Measurements from ENCODE around the gene RENBP. TPM values are rescaled to one million over a fixed set of nuclear protein-coding genes. Genes with fewer than 3 reads are reported as not detected.
A peak's percentile ranks its signal among the peaks of the same experiment; 100 is the strongest.

RENBP gene
- polyA plus RNA-seq, 3 donors, result 2.7 to 125 (median 3.8) TPM

GRCh38 chrX:153886915-153887314, 57.5 kb downstream of the RENBP start:
- Histone ChIP-seq H3K27me3 (ENCODE audit: control insufficient read depth in 2 of 2, insufficient read depth in 2 of 2, low read length in 2 of 2) (peaks cover 36 to 68% of the 10 kb centered on the region in 2 donors), H3K4me3 (replicated peaks in 1 of 3; ENCODE audit: low read depth in 2 of 3, low read length in 3 of 3) (no peak overlapping the region), H4K20me1 (ENCODE audit: insufficient read depth, low read length) (no peaks in the 10 kb centered on the region), H3K9me3 (replicated peaks in 1 of 2; ENCODE audit: control insufficient read depth in 1 of 2, insufficient read depth in 1 of 2, low read length in 2 of 2) (peaks cover 0 to 28% of the 10 kb centered on the region in 2 donors), H3K9ac (ENCODE audit: insufficient read depth, low read length, poor library complexity, severe bottlenecking) (no peak overlapping the region), H3K4me2 (replicated peaks; ENCODE audit: extremely low read depth, low read length, poor library complexity, severe bottlenecking) (no peak overlapping the region), H3K36me3 (replicated peaks in 1 of 2; ENCODE audit: control insufficient read depth in 1 of 2, insufficient read depth in 2 of 2, low read length in 2 of 2) (no peaks in the 10 kb centered on the region), H2AFZ (ENCODE audit: insufficient read depth, low read depth, low read length, poor library complexity, severe bottlenecking) (no peak overlapping the region), H3K79me2 (ENCODE audit: insufficient read depth, low read length) (no peaks in the 10 kb centered on the region), H3K4me1 (ENCODE audit: control insufficient read depth in 1 of 2, insufficient read depth in 2 of 2, low read length in 2 of 2) (peaks cover 5 to 8% of the 10 kb centered on the region in 2 donors), H3K27ac (ENCODE audit: low read depth in 1 of 2, low read length in 2 of 2) (no peak overlapping the region)
- Mint-ChIP-seq H3K4me3 (no peak overlapping the region), H3K9me3 (peaks cover 0 to 18% (median 7%) of the 10 kb centered on the region in 7 donors), H3K4me1 (peaks cover 1% of the 10 kb centered on the region), H3K36me3 (no peaks in the 10 kb centered on the region), H3K27me3 (ENCODE audit: low read depth in 3 of 3) (peaks cover 45 to 87% (median 80%) of the 10 kb centered on the region in 3 donors), H3K27ac (peak overlapping the region in 2 of 7 donors; percentile 73 to 77)
- 44% methylated on average over 7 of the region's 13 CpGs for WGBS (ENCODE audit: insufficient coverage)
- no peak for DNase-seq
- no peak for TF ChIP-seq CTCF (IDR thresholded peaks at IDR 0.05)
- intact Hi-C loops (cut with micrococcal nuclease), result no loop called here

GRCh38 chrX:153885968-153886903, 58.2 kb downstream of the RENBP start, which contains the start of gene L1CAM:
Gene L1CAM, minus strand, starts transcription at chrX:153886173. Its CDS starts 10,337 bp downstream, at chrX:153875836.
- peaks cover 0 to 18% (median 7%) of the 10 kb centered on the region in 7 donors for H3K9me3 Mint-ChIP-seq
- Histone ChIP-seq H4K20me1 (ENCODE audit: insufficient read depth, low read length) (no peaks in the 10 kb centered on the region), H3K9me3 (replicated peaks in 1 of 2; ENCODE audit: control insufficient read depth in 1 of 2, insufficient read depth in 1 of 2, low read length in 2 of 2) (peaks cover 0 to 28% of the 10 kb centered on the region in 2 donors), H3K27ac (ENCODE audit: low read depth in 1 of 2, low read length in 2 of 2) (no peak within 1 kb of the TSS), H3K79me2 (ENCODE audit: insufficient read depth, low read length) (no peaks in the 10 kb centered on the region), H3K9ac (ENCODE audit: insufficient read depth, low read length, poor library complexity, severe bottlenecking) (no peak within 1 kb of the TSS), H3K4me2 (replicated peaks; ENCODE audit: extremely low read depth, low read length, poor library complexity, severe bottlenecking) (peak within 1 kb of the TSS; percentile 22), H2AFZ (ENCODE audit: insufficient read depth, low read depth, low read length, poor library complexity, severe bottlenecking) (no peak within 1 kb of the TSS), H3K36me3 (replicated peaks in 1 of 2; ENCODE audit: control insufficient read depth in 1 of 2, insufficient read depth in 2 of 2, low read length in 2 of 2) (no peaks in the 10 kb centered on the region), H3K4me1 (ENCODE audit: control insufficient read depth in 1 of 2, insufficient read depth in 2 of 2, low read length in 2 of 2) (peaks cover 5 to 8% of the 10 kb centered on the region in 2 donors), H3K27me3 (ENCODE audit: control insufficient read depth in 2 of 2, insufficient read depth in 2 of 2, low read length in 2 of 2) (peaks cover 36 to 72% of the 10 kb centered on the region in 2 donors), H3K4me3 (replicated peaks in 1 of 3; ENCODE audit: low read depth in 2 of 3, low read length in 3 of 3) (no peak within 1 kb of the TSS)
- H3K4me1 Mint-ChIP-seq, result peaks cover 1% of the 10 kb centered on the region
- H3K27me3 Mint-ChIP-seq (ENCODE audit: low read depth in 3 of 3), result peaks cover 46 to 91% (median 74%) of the 10 kb centered on the region in 3 donors
- H3K36me3 Mint-ChIP-seq, result no peaks in the 10 kb centered on the region
- no peak for DNase-seq
- whole genome bisulfite sequencing (ENCODE audit: insufficient coverage), result 2% methylated on average over 26 of the region's 94 CpGs
- peak within 1 kb of the TSS in 2 of 7 donors; percentile 73 to 77 for H3K27ac Mint-ChIP-seq
- peak within 1 kb of the TSS in 1 of 2 donors; percentile 63 for H3K4me3 Mint-ChIP-seq
- intact Hi-C loops (cut with micrococcal nuclease), result no loop called here
- no peak for TF ChIP-seq CTCF (IDR thresholded peaks at IDR 0.05)

Small RNA genes within 50 kb of the gene (small RNA-seq; reads per million reads assigned to genes)
- gene MIR3202-1 (ENCODE audit: insufficient read length, low read depth), result not detected

Other genes with a start within 250 kb of the RENBP start
- 100 to 1,000 TPM; 139 to 294 (median 288) TPM for gene BCAP31, start 220.3 kb downstream of the RENBP start, polyA plus RNA-seq
- gene ABCD1, start 219.8 kb downstream of the RENBP start, polyA plus RNA-seq, result 10 to 100 TPM in 1 of 3 donors, 1 to 10 TPM in 2; 5.6 to 22.5 (median 5.8) TPM
- not detected for gene PLXNB3, start 180.4 kb downstream of the RENBP start, polyA plus RNA-seq
- under 1 TPM in 1 of 3 donors, not detected in 2; 0.01 TPM for gene SRPK3, start 163.6 kb downstream of the RENBP start, polyA plus RNA-seq
- 100 to 1,000 TPM; 115 to 201 (median 130) TPM for gene IDH3G, start 150.3 kb downstream of the RENBP start, polyA plus RNA-seq
- 100 to 1,000 TPM; 201 to 419 (median 362) TPM for gene SSR4, start 150.0 kb downstream of the RENBP start, polyA plus RNA-seq
- gene PDZD4, start 114.1 kb downstream of the RENBP start, polyA plus RNA-seq, result under 1 TPM in 1 of 3 donors, not detected in 2; 0.11 TPM
- gene L1CAM, start 58.5 kb downstream of the RENBP start, polyA plus RNA-seq, result under 1 TPM in 1 of 3 donors, not detected in 2; 0.55 TPM
- under 1 TPM in 2 of 3 donors, not detected in 1; 0.14 to 0.27 TPM for gene AVPR2, start 40.0 kb downstream of the RENBP start, polyA plus RNA-seq
- 100 to 1,000 TPM in 1 of 3 donors, 10 to 100 TPM in 2; 51.5 to 508 (median 64.4) TPM for gene ARHGAP4, start 18.4 kb downstream of the RENBP start, polyA plus RNA-seq
- 100 to 1,000 TPM in 1 of 3 donors, 10 to 100 TPM in 2; 46.7 to 109 (median 47.9) TPM for gene NAA10, start 9.6 kb downstream of the RENBP start, polyA plus RNA-seq
- gene HCFC1, start 27.2 kb upstream of the RENBP start, polyA plus RNA-seq, result 10 to 100 TPM in 1 of 3 donors, 1 to 10 TPM in 2; 1.9 to 21.8 (median 3.8) TPM
- gene TMEM187, start 28.1 kb upstream of the RENBP start, polyA plus RNA-seq, result 10 to 100 TPM in 1 of 3 donors, 1 to 10 TPM in 2; 2.8 to 10.3 (median 4.9) TPM
- 100 to 1,000 TPM in 1 of 3 donors, 10 to 100 TPM in 2; 47.8 to 109 (median 49.5) TPM for gene IRAK1, start 75.3 kb upstream of the RENBP start, polyA plus RNA-seq
- 10 to 100 TPM in 1 of 3 donors, 1 to 10 TPM in 2; 5.2 to 21.2 (median 9.6) TPM for gene MECP2, start 153.1 kb upstream of the RENBP start, polyA plus RNA-seq
- gene OPN1LW, start 199.6 kb upstream of the RENBP start, polyA plus RNA-seq, result not detected
- not detected for gene OPN1MW, start 238.0 kb upstream of the RENBP start, polyA plus RNA-seq

Data from CD14-positive monocyte (primary cell).